HG02763 (cell line): ENCODE measurements around the gene PHF21B.

Experiments
- ATAC-seq: cut with Tn5 transposase; IDR thresholded peaks from one replicate; pipeline ENCODE4 v1.9.1; 2021; ENCODE audit warnings: mild to moderate bottlenecking, moderate library complexity; ENCODE audit not compliant: unreplicated experiment

The PHF21B gene

GRCh38 chr22:44847892-44848291 lies 161.9 kb downstream of the PHF21B start:
- ATAC-seq = no peak

GRCh38 chr22:44847380-44847779 lies 162.4 kb downstream of the PHF21B start:
- ATAC-seq = no peak

GRCh38 chr22:44846726-44847275 lies 163.0 kb downstream of the PHF21B start:
- ATAC-seq = no peak

GRCh38 chr22:44845796-44846720 lies 163.7 kb downstream of the PHF21B start:
- ATAC-seq = no peak

GRCh38 chr22:44845191-44845590 lies 164.6 kb downstream of the PHF21B start:
- ATAC-seq = no peak

- no peak for ATAC-seq
Measured at GRCh38 chr22:44842417-44842816, 167.4 kb downstream of the PHF21B start.

DNA sequence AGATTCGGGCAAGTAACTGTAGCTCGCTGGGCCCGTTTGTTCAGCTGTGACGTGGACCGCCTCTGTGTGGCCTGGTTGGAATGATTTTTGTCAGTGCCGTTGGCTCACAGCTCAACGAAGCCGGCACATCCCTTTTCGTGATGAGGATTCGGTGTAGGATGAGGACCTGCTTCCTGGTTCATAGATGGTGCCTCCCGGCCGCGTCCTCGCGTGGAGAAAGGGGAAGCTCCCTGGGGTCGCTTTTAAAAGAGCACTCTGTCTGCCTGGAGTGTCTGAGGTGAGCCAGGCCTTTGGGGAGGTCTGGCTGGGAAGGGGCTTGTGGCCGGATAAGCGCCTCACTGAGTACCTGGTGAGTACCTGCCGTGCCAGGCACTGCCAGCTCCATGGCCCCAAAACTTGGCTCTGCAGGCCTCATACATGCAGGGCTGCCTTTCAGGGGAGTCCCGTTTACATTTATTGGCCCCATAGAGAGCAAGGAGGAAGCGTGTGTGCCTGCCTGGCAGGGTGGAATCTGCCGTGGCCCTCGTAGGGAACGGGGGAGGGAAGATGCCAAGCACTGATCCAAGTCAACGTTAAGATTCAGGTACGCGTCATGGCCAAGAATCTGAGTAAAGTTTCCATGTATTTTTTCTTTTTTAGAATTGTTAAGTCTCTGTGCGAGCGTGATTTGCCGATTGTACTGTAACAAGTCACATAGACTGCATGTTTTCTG lies 169.0 kb downstream of the PHF21B start:
- ATAC-seq = no peak

DNA sequence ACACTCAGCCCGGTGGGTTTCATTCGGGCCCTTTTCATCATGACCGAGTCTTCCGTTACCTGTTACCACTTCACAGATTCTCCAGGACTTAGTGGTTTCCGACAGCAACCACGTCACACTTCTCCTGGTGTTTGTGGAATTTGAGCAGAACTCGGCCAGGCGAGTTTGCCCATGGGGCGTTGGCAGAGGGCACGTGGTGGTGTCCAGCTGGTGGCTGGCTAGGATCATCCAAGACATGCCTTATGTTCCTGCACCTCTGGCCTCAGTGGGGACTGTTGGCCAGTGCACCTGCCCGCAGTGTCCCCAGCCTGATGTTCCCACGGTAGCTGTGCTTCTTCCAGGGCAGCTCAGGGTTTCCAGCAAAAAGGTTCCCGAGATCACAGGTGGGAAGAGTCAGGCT lies 170.1 kb downstream of the PHF21B start:
- no peak for ATAC-seq

DNA sequence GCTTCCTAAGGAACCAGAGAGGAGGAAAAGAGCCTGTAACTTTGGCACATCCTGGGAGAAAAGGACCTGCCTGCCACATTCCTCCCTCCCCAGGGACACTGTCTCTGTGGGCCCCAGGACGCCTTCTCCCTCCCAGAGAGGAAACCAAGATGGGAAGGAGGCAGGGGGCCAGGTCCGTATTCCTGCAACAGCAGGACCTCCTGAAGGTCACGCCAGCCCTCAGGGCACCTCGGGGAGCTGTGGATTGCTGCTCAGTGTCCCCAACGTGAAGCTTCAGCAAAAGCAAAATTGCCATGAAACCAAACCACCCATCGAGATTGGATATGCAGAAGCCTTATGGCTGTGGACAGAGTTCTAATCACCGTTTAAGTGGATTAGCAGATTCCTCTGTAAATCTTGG lies 170.7 kb downstream of the PHF21B start:
- ATAC-seq = no peak

GRCh38 chr22:44838316-44839016 lies 171.3 kb downstream of the PHF21B start:
- no peak for ATAC-seq

- ATAC-seq = no peak
Measured at GRCh38 chr22:44837481-44837880, 172.3 kb downstream of the PHF21B start.

DNA sequence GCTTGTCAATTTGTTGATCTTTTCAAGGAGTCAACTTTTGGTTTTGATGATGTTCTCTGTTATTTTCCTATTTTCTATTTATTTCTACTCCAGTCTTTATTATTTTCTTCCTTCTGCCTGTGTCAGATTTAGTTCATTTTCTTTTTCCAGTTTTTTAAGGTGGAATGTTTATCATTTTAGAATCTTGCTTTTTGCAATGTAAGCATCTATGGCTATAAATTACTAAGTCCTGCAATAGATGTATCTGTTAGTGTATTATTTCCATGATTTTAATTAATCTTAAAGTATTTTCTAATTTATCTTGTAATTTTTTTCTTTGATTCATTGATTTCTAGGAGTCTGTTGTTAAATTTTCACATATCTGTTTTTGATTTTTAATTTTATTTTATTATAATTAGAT lies 175.7 kb downstream of the PHF21B start:
- ATAC-seq = no peak

- ATAC-seq = no peak
Measured at GRCh38 chr22:44831885-44832284, 177.9 kb downstream of the PHF21B start.
